ENCODE data around the gene GPR153. TPM values are rescaled to one million over a fixed set of nuclear protein-coding genes. Genes with fewer than 3 reads are reported as not detected.

The GPR153 gene
- polyA plus RNA-seq, 1 of the 3 experiments (the other 2 are of a cell fraction), result 6.6 TPM

DNA sequence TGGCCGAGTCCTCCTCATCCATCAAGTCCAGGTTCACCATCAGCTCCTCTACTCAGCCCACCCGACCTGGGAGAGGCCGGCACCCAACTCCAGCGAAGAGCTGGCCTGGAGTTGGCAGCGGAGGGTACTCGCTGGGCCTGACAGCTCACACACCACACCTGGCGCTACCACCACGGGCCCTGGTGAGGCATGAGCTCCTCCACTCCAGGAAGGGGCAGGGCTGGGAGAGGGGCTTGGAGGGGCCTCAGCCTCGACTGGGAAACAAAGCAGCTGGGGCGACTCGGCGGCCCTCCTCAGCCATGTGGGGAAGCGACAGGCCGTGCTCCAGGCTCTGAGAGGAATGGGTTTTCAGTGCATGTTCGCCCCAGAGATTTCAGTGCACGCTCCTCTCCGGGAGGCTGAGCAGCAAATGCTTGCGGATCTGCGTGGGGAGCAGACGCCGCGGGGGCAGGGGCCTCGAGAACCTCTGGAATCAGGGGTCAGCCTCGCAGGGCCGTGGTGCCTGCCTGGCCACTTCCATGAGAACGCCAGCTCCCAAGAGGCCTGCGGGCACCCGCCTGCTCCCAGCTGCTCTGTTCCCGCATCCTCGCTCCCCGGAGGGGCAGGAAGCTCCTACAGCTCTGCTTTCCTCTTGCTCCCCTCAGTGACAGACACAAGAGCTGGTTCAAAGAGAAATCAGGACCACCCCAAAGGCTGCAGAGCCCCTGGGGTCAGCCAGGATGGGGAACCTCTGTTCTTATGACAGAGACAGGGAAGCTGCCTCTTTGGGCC, 18.9 kb upstream of the GPR153 start:
- no peak overlapping the region for H2AFZ ChIP-seq (ENCODE audit: low read depth)
- H3K36me3 ChIP-seq (replicated peaks in 1 of 2; ENCODE audit: control insufficient read depth in 1 of 2, insufficient read depth in 2 of 2, low read length in 1 of 2), result peaks cover 0 to 6% of the 10 kb centered on the region in 2 experiments
- POLR2A ChIA-PET, result no interaction called here
- H3K4me3 ChIP-seq (ENCODE audit: low read depth in 2 of 2, low read length in 1 of 2), result no peak overlapping the region
- no peak for TF ChIP-seq TEAD4 (IDR thresholded peaks at IDR 0.05; ENCODE audit: borderline replicate concordance, insufficient read depth)
- TF ChIP-seq, protein P1, sequence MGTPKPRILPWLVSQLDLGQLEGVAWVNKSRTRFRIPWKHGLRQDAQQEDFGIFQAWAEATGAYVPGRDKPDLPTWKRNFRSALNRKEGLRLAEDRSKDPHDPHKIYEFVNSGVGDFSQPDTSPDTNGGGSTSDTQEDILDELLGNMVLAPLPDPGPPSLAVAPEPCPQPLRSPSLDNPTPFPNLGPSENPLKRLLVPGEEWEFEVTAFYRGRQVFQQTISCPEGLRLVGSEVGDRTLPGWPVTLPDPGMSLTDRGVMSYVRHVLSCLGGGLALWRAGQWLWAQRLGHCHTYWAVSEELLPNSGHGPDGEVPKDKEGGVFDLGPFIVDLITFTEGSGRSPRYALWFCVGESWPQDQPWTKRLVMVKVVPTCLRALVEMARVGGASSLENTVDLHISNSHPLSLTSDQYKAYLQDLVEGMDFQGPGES (IDR thresholded peaks at IDR 0.05; ENCODE audit: low read depth, low read length), result no peak
- TF ChIP-seq ELF1 (IDR thresholded peaks at IDR 0.05), result no peak
- no peak for TF ChIP-seq MAX (IDR thresholded peaks at IDR 0.05; ENCODE audit: low read depth)
- TF ChIP-seq RCOR1 (IDR thresholded peaks at IDR 0.05; ENCODE audit: low read length), result no peak
- no peak for TF ChIP-seq MXI1 (IDR thresholded peaks at IDR 0.05; ENCODE audit: low read depth, low read length)
- TF ChIP-seq EZH2phosphoT487 (IDR thresholded peaks at IDR 0.05; ENCODE audit: borderline replicate concordance, low read depth), result no peak
- TF ChIP-seq SIN3A (IDR thresholded peaks at IDR 0.05; ENCODE audit: borderline replicate concordance, low read depth, low read length), result no peak
- no peak for TF ChIP-seq EP300 (IDR thresholded peaks at IDR 0.05; ENCODE audit: borderline replicate concordance in 1 of 2, low read depth in 1 of 2, low read length in 1 of 2)
- TF ChIP-seq RFX5 (IDR thresholded peaks at IDR 0.05; ENCODE audit: low read length), result no peak
- no peak for TF ChIP-seq MEF2A (IDR thresholded peaks at IDR 0.05; ENCODE audit: borderline replicate concordance, low read depth)
- no peak for TF ChIP-seq RXRA (IDR thresholded peaks at IDR 0.05; ENCODE audit: borderline replicate concordance, low read depth)
- TF ChIP-seq GABPA (IDR thresholded peaks at IDR 0.05; ENCODE audit: low read depth), result no peak
- no peak for TF ChIP-seq NRF1 (IDR thresholded peaks at IDR 0.05; ENCODE audit: low read depth, low read length)
- DNase-seq, result no peak
- no peaks in the 10 kb centered on the region for H3K79me2 ChIP-seq (ENCODE audit: insufficient read depth)
- no peaks in the 10 kb centered on the region for H4K20me1 ChIP-seq (ENCODE audit: insufficient read depth)
- H3K27ac ChIP-seq (ENCODE audit: low read depth in 2 of 2, low read length in 1 of 2), result no peak overlapping the region
- no peaks in the 10 kb centered on the region for H3K4me1 ChIP-seq (ENCODE audit: control insufficient read depth in 1 of 2, insufficient read depth in 2 of 2, low read depth in 1 of 2, low read length in 1 of 2)
- no peaks in the 10 kb centered on the region for H3K27me3 ChIP-seq (ENCODE audit: insufficient read depth)
- H3F3A ChIP-seq (replicated peaks; ENCODE audit: insufficient read depth), result no peaks in the 10 kb centered on the region
- CTCF ChIA-PET, result interaction anchor here (1.0 to 5.5 kb wide), 2 partner anchors 17 to 33 kb away, joined by 3 to 32 read pairs; no protein-coding TSS in a partner anchor
- 91% methylated on average over 19 of the region's 31 CpGs for WGBS (ENCODE audit: low lambda C conversion rate)
- H3K9me2 ChIP-seq, result no peaks in the 10 kb centered on the region
- H3K9me3 ChIP-seq, result no peaks in the 10 kb centered on the region
- no peak overlapping the region for H3K9ac ChIP-seq
- H3K4me2 ChIP-seq, result no peak overlapping the region

GRCh38 chr1:6279066-6279465, 18.2 kb upstream of the GPR153 start:
- WGBS (ENCODE audit: low lambda C conversion rate), result 95% methylated on average over 10 of the region's 10 CpGs
- H3K9me3 ChIP-seq, result no peaks in the 10 kb centered on the region
- no peak overlapping the region for H3K27ac ChIP-seq (ENCODE audit: low read depth in 2 of 2, low read length in 1 of 2)
- ChIA-PET POLR2A (no interaction called here), CTCF (interaction anchor here (5.5 kb wide), 1 partner anchor 33 kb away, joined by 32 read pairs; no protein-coding TSS in a partner anchor)
- no peak overlapping the region for H2AFZ ChIP-seq (ENCODE audit: low read depth)
- H4K20me1 ChIP-seq (ENCODE audit: insufficient read depth), result no peaks in the 10 kb centered on the region
- no peak overlapping the region for H3K4me3 ChIP-seq (ENCODE audit: low read depth in 2 of 2, low read length in 1 of 2)
- H3K9ac ChIP-seq, result no peak overlapping the region
- TF ChIP-seq EP300 (IDR thresholded peaks at IDR 0.05; ENCODE audit: borderline replicate concordance in 1 of 2, low read depth in 1 of 2, low read length in 1 of 2) (no peak), NRF1 (IDR thresholded peaks at IDR 0.05; ENCODE audit: low read depth, low read length) (no peak), GABPA (IDR thresholded peaks at IDR 0.05; ENCODE audit: low read depth) (no peak), YY1 (IDR thresholded peaks at IDR 0.05; ENCODE audit: low read depth) (no peak), MEF2A (IDR thresholded peaks at IDR 0.05; ENCODE audit: borderline replicate concordance, low read depth) (no peak), MXI1 (IDR thresholded peaks at IDR 0.05; ENCODE audit: low read depth, low read length) (no peak), EZH2phosphoT487 (IDR thresholded peaks at IDR 0.05; ENCODE audit: borderline replicate concordance, low read depth) (no peak), RXRA (IDR thresholded peaks at IDR 0.05; ENCODE audit: borderline replicate concordance, low read depth) (no peak), SMC3 (IDR thresholded peaks at IDR 0.05; ENCODE audit: low read depth, low read length) (no peak)
- no peak for DNase-seq
- H3K9me2 ChIP-seq, result no peaks in the 10 kb centered on the region
- no peaks in the 10 kb centered on the region for H3F3A ChIP-seq (replicated peaks; ENCODE audit: insufficient read depth)
- H3K79me2 ChIP-seq (ENCODE audit: insufficient read depth), result no peaks in the 10 kb centered on the region
- peaks cover 0 to 6% of the 10 kb centered on the region in 2 experiments for H3K36me3 ChIP-seq (replicated peaks in 1 of 2; ENCODE audit: control insufficient read depth in 1 of 2, insufficient read depth in 2 of 2, low read length in 1 of 2)
- H3K4me1 ChIP-seq (ENCODE audit: control insufficient read depth in 1 of 2, insufficient read depth in 2 of 2, low read depth in 1 of 2, low read length in 1 of 2), result no peaks in the 10 kb centered on the region
- H3K27me3 ChIP-seq (ENCODE audit: insufficient read depth), result no peaks in the 10 kb centered on the region
- no peak overlapping the region for H3K4me2 ChIP-seq

Measured in SK-N-SH (cell line).